Smooth muscle cell (in vitro differentiated cells): ENCODE data around the gene TPSAB1. TPM values are rescaled to one million over a fixed set of nuclear protein-coding genes. Genes with fewer than 3 reads are reported as not detected.

ENCODE experiments used
- DNase-seq: peaks from one replicate; lab custom pipeline; 2025; ENCODE audit not compliant: unreplicated experiment; lab: John Stamatoyannopoulos, UW
- H2AFZ ChIP-seq: fragments of 200-600 bp; sonication (generic); 2 replicates; pipeline ENCODE4 v1.6.0; 2016; ENCODE audit warnings: antibody characterized with exemption, low read depth, mild to moderate bottlenecking
- H3F3A ChIP-seq: fragments of 200-600 bp; sonication (generic); 2 replicates; pipeline ENCODE4 v1.6.0; 2017; ENCODE audit warnings: antibody characterized with exemption, low read depth
- H3K27ac ChIP-seq: fragments of 200-600 bp; sonication (generic); 2 replicates; pipeline ENCODE4 v1.5.1; 2016; ENCODE audit warnings: low read depth, mild to moderate bottlenecking
- H3K27me3 ChIP-seq: fragments of 200-600 bp; sonication (generic); 2 replicates; pipeline ENCODE4 v1.6.1; 2016; ENCODE audit warnings: low read depth, mild to moderate bottlenecking
- H3K36me3 ChIP-seq: fragments of 200-600 bp; sonication (generic); 2 replicates; pipeline ENCODE4 v1.5.1; 2016; ENCODE audit warnings: low read depth
- H3K4me1 ChIP-seq: fragments of 200-600 bp; sonication (generic); 2 replicates; pipeline ENCODE4 v1.5.1; 2016; ENCODE audit warnings: low read depth
- H3K4me2 ChIP-seq: fragments of 200-600 bp; sonication (generic); 2 replicates; pipeline ENCODE4 v1.6.0; 2016; ENCODE audit warnings: mild to moderate bottlenecking
- H3K4me3 ChIP-seq: fragments of 200-600 bp; sonication (generic); 2 replicates; pipeline ENCODE4 v1.5.1; 2016; ENCODE audit warnings: mild to moderate bottlenecking
- H3K79me2 ChIP-seq: fragments of 200-600 bp; sonication (generic); 2 replicates; pipeline ENCODE4 v1.6.0; 2016; ENCODE audit warnings: low read depth, mild to moderate bottlenecking
- H3K9ac ChIP-seq: fragments of 200-600 bp; sonication (generic); 2 replicates; pipeline ENCODE4 v1.6.0; 2016; ENCODE audit warnings: low read depth
- H3K9me3 ChIP-seq: fragments of 200-600 bp; sonication (generic); replicated peaks from 2 replicates; pipeline ENCODE4 v1.5.1; 2016; ENCODE audit warnings: low read depth
- H4K20me1 ChIP-seq: fragments of 200-600 bp; sonication (generic); 2 replicates; pipeline ENCODE4 v1.6.0; 2016; ENCODE audit warnings: low read depth
- WGBS: methylation state at CpG from one replicate; pipeline ENCODE4 v1.1.7; 2016; ENCODE audit warnings: low lambda C conversion rate; 5-methylcytosine and 5-hydroxymethylcytosine counted together
- polyA plus RNA-seq: library from polyadenylated mRNA; unstranded; fragments of >200 nt; fragmentation: Nextera tagmentation; extraction: Ambion mirVana; gene quantifications from 2 replicates; pipeline ENCODE4 v1.2.1, GENCODE V29; 2016
- total RNA-seq: library from RNA; depleted of rRNA; stranded (reverse); fragments of >200 nt; gene quantifications from 2 replicates; pipeline ENCODE4 v1.2.3, GENCODE V29; 2014
- TF ChIP-seq, protein P1 (sequence below): fragments of 200-600 bp; sonication (generic); IDR thresholded peaks from 2 replicates; pipeline ENCODE4 v1.5.1; 2017; ENCODE audit warnings: borderline replicate concordance, mild to moderate bottlenecking, antibody characterized with exemption; ENCODE audit not compliant: insufficient read depth, poor library complexity, severe bottlenecking

The TPSAB1 gene
- total and polyA plus RNA-seq, 2 experiments from 2014 or later, result not detected

DNA sequence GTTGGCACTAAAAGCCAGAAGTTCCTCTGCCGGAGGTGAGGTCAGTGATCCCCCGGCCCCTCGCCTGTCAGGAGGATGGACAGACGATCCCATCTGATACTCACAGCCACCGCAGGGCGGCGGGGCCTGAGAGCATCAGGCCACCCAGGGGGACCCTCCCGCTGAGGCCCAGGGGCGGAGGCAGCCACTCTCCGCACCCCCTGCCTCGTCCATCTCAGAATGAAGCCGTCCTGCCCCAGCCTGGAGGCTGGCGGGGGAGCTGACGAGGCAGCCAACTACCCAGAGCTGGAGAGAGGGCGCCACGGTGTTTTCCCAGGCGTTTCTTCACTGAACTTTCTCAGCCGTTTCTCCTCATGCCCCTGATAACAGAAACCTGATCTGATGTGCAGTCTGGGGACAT is 38.0 kb downstream of the TPSAB1 start:
- no peak for DNase-seq
- H3K4me2 ChIP-seq, result no peak overlapping the region
- 49% methylated on average over 18 of the region's 18 CpGs for WGBS
- H3K4me3 ChIP-seq, result no peak overlapping the region
- no peaks in the 10 kb centered on the region for H3K9me3 ChIP-seq
- H3K27me3 ChIP-seq, result no peaks in the 10 kb centered on the region
- no peaks in the 10 kb centered on the region for H3K79me2 ChIP-seq
- TF ChIP-seq, protein P1, sequence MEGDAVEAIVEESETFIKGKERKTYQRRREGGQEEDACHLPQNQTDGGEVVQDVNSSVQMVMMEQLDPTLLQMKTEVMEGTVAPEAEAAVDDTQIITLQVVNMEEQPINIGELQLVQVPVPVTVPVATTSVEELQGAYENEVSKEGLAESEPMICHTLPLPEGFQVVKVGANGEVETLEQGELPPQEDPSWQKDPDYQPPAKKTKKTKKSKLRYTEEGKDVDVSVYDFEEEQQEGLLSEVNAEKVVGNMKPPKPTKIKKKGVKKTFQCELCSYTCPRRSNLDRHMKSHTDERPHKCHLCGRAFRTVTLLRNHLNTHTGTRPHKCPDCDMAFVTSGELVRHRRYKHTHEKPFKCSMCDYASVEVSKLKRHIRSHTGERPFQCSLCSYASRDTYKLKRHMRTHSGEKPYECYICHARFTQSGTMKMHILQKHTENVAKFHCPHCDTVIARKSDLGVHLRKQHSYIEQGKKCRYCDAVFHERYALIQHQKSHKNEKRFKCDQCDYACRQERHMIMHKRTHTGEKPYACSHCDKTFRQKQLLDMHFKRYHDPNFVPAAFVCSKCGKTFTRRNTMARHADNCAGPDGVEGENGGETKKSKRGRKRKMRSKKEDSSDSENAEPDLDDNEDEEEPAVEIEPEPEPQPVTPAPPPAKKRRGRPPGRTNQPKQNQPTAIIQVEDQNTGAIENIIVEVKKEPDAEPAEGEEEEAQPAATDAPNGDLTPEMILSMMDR, result no peak
- H4K20me1 ChIP-seq, result no peaks in the 10 kb centered on the region
- no peak overlapping the region for H2AFZ ChIP-seq
- H3F3A ChIP-seq, result no peaks in the 10 kb centered on the region
- no peak overlapping the region for H3K9ac ChIP-seq
- H3K4me1 ChIP-seq, result peaks cover 5% of the 10 kb centered on the region
- no peak overlapping the region for H3K27ac ChIP-seq
- no peaks in the 10 kb centered on the region for H3K36me3 ChIP-seq

- H3F3A ChIP-seq, result no peaks in the 10 kb centered on the region
- H3K9ac ChIP-seq, result no peak overlapping the region
- no peak overlapping the region for H3K4me2 ChIP-seq
- peaks cover 5% of the 10 kb centered on the region for H3K4me1 ChIP-seq
- TF ChIP-seq, protein P1, result no peak
- 87% methylated on average over 28 of the region's 30 CpGs for WGBS
- H2AFZ ChIP-seq, result no peak overlapping the region
- no peaks in the 10 kb centered on the region for H3K9me3 ChIP-seq
- no peaks in the 10 kb centered on the region for H3K27me3 ChIP-seq
- no peaks in the 10 kb centered on the region for H3K36me3 ChIP-seq
- no peak for DNase-seq
- H4K20me1 ChIP-seq, result no peaks in the 10 kb centered on the region
- no peak overlapping the region for H3K27ac ChIP-seq
- H3K79me2 ChIP-seq, result no peaks in the 10 kb centered on the region
- H3K4me3 ChIP-seq, result no peak overlapping the region
These were observed 38.8 kb downstream of the TPSAB1 start for GRCh38 chr16:1279081-1279944.

DNA sequence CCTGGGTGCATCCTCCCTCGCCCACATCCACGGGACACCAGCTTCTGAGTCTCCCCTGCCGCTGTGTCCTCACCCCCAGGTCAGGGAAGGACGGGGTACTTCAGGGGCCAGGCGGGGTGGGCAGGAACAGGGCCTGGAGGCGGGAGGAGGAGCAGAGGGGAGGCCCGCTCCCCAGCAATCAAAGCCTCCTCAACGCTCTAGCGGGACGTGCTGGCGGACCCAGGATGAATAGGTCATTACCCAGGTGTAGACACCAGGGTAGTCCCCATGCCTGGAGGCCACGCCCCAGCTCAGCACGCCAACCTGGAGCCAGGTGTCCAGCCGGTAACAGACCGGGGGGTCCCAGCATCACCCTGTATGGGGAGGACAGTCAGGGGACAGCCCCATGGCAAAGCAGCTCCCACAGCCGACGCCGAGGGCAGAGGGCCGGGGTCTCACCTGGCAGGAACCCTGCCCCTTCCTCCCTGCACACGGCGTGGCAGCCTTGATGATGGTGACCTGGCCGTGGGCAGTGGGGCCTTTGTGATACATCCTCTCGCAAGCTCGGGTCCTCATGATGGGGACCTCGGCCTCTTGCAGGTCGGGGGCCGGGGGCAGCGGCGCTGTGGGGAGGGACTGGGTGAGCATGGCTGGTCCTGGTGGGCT is 39.6 kb downstream of the TPSAB1 start:
- H3K27ac ChIP-seq, result no peak overlapping the region
- H4K20me1 ChIP-seq, result no peaks in the 10 kb centered on the region
- no peak overlapping the region for H3K4me2 ChIP-seq
- H3K4me1 ChIP-seq, result peaks cover 5% of the 10 kb centered on the region
- TF ChIP-seq, protein P1, result no peak
- no peak for DNase-seq
- H3K4me3 ChIP-seq, result no peak overlapping the region
- no peaks in the 10 kb centered on the region for H3K36me3 ChIP-seq
- H3K9ac ChIP-seq, result no peak overlapping the region
- H3K27me3 ChIP-seq, result no peaks in the 10 kb centered on the region
- WGBS, result 94% methylated on average over 28 of the region's 29 CpGs
- no peak overlapping the region for H2AFZ ChIP-seq
- H3K9me3 ChIP-seq, result no peaks in the 10 kb centered on the region
- H3F3A ChIP-seq, result no peaks in the 10 kb centered on the region
- no peaks in the 10 kb centered on the region for H3K79me2 ChIP-seq
